HG03175 (cell line): Measurements from ENCODE around the gene AGBL4.

Experiments
- ATAC-seq: cut with Tn5 transposase; IDR thresholded peaks from one replicate; pipeline ENCODE4 v1.9.1; 2021; ENCODE audit warnings: mild to moderate bottlenecking, moderate library complexity; ENCODE audit not compliant: unreplicated experiment

Gene AGBL4

DNA sequence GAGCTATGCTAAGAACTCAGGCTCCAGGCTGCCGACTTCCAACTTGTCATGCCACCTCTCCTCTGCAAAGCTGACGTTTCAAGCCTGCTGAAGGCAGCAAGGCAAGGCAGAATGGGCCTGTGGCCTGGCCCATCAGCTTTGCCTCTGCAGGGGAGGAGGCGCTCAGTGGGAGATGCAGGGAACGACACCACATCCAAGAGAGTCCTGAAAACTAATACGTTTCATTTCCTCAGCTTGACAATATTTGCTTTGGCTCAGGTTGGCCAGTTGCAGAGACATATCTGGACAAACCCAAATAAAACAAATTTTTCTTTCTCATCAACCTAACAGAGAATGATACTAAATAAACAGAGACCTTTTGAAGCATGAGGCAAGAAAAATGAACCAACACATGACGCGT, 1282.4 kb downstream of the AGBL4 start:
- no peak for ATAC-seq

DNA sequence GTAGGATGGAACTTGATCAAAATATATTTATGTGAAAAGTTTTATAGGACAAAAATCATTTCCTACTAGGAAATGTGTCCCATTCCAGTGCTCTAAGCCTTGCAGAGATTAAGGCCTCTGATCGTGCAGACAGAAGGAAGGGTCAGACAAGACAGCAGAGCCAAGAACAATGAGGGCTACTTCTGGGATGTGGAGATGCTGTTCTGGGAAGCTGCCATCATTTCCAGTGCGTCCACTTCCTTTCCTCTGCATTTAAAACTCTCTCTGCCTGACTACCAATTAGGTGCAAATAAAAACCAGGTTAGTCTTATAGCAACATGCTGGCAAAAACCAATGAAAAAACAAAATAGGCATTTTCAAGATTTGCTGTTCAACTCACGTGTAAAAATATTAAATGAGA, 1283.1 kb downstream of the AGBL4 start:
- ATAC-seq = no peak

DNA sequence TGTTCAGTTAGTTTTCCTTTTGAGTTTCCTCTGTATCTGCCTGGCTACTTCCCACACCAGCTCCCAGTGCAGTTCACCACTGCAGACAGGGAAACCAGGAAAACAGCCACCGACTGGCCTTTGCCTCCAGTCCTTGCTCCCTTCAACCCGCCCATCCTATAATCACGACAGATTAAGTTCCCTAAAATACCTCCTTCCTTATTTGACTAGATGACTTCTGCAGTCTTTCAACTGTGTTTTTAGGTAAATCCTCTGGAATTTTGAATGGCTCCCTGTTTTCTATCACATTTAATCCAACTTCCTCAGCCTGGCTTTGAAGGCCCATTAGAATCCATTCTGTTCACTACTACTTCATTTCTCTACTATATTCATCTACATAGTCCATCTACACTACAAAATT, 1284.7 kb downstream of the AGBL4 start:
- ATAC-seq = no peak

DNA sequence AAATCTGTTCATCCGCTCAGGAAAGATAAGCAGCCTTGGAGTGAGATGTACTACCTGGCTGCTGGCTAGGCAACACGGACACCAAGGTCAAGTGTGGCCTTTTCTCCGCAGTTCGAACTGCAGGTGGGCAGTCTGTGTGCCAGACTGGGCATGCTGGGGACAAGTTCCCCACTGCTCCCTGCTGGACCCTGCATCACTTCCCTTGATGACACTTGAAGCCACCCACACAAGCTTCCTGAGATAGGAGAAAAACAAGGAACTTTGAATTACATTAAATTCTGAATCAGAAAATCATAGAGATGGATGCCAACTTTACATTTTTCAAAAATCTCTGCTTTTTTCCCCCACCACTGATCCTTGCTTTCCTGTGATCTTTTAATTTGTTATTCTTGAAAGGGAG, 1285.4 kb downstream of the AGBL4 start:
- ATAC-seq = no peak

DNA sequence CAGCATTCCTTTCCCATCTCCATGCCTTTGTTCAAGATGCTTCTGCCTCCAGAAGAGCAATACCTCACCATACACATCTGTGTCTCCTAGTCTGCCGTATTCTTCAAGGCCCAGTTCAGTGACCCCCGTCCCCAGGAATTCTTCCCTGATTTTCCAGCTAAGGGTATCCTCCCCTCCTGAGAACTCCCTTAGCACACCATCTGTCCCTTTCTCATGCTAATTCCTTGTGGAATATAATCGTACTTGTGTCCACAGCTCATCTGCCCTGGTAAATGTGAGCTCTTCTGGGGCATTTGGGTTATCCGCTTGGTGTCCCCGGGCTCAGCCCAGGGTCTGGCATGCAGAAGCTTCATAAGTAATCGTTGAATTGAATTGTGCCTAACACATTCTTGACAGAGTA, 1288.0 kb downstream of the AGBL4 start:
- no peak for ATAC-seq

DNA sequence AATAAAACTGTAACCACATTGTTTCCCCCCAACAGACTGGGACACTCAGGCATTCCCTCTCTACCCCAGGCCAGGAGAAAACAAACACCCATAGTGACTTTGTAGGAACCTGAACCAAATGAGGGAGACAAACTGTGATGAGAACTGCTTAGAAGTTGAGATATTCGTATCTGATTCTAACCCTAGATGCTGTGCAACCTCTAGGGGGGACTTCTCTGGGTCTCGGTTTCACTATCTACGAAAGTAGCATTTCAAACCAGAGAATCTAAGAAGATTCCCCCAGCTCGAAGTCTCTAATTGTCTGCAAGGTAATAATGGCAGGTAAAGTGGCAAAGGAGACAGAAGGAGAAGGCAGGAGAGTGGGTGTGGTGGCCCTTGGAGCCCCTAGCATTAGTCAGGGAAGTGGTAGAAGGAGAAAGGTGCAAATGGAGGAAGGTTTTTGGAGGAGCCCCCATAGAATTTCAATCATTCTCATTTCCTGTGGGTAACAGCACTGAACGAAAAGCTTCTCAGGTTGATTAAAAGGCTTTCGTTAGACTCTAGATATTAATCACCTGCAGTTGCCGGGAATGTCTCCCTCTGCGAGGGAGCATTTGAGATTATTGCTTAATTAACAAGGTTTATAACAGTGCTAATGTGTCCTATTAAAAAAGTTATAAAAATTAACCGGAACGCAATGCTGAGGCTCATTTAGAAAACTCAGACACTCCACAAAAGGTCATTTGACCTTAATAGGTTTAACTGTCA, 1293.4 kb downstream of the AGBL4 start:
- ATAC-seq = peak; percentile 66

DNA sequence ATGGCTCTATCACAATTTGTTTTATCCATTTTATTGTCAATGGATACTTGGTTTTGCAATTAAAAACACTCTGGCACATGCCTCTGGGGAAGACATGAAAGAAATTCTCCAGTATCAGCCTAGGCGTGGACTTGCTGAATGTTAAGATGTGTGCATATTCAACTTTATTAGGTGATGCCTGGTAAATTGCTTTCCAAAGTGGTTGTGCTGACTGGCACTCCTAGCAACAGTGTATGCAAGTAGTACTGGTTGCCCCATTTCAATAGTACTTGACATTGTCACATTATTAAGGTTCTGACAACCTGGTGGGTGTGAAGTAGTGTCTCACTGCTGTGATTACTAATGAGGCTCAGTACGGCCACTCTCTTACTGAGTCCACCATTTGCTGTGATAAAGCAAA, 1295.2 kb downstream of the AGBL4 start:
- ATAC-seq = no peak

DNA sequence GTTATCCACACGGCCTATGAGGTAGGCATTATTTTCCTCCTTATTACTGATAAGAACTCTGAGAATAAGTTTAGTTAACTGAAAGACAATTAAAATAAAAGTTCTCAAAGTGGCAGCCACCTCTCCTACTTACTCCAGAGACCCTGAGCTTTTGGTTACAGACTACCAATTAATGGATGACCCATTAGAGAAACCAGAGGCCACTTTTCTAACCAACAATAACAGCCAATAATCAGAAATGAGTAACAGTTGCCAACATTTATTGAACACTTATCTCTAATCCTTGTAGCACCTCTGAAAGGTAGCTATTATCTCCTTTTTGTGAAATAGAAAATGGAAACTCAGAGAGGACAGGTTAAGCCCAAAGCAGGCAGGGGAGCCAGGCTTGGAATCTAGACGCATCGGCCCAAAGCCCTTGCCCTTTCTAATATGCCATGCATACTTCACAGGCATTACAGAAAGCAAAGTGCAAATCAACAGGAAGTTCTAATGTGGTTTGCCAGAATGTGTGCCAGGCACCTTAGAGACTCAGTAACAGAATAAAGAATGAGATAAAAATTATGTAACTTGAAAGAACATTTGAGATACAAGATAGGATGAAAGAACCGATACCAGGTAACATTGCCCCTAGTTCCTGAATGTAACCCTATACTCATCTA, 1297.1 kb downstream of the AGBL4 start:
- peak; percentile 60 for ATAC-seq

DNA sequence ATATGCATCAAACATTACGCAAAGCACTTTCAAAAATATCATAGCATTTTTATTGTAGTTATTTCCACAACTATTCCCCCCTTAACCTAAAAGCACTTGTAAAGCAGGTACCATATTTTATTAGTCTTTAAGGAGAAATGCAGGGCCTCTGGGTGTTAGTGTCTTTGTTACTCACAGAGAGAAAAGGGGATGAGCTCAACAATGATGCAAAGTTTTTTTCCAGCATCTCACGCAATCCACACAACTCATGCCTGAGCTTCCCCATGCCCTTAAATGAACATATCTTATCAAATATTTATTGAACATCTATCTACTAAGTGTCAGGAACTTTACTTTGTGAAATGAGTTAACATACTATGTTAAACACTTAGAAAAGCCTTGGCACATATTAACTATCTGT, 1297.6 kb downstream of the AGBL4 start:
- no peak for ATAC-seq

DNA sequence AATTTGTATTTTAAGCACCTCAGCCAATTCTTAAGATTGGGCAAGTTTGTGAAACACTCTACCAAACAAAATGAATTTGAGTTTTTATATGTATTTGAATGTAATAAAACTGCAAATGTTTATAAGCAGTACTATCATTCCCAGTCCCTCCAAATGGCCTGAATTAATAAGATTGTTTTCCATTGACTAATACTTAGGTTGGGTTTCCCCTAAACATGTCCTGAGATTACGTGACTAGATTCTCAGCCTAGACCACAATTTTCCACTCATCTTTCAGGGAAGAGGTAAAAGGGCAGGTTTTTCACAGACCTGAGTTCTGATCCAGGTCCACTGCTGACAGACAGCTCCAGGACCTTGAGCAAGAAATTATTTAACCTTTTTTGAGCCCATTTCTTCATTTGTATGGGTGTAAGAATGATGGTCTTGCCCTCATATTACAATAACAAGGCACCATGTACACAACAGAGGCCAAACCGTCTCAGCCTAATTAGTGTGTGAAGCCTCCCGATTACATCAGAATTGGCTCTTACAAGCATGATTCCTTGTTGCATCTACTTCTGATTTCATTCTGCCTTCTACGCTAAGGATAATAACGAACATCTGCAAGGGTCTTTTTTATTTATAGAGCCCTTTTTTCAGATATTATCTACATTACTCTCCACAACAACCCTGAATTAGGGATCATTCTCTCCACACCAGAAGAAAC, 1298.3 kb downstream of the AGBL4 start:
- ATAC-seq = no peak

DNA sequence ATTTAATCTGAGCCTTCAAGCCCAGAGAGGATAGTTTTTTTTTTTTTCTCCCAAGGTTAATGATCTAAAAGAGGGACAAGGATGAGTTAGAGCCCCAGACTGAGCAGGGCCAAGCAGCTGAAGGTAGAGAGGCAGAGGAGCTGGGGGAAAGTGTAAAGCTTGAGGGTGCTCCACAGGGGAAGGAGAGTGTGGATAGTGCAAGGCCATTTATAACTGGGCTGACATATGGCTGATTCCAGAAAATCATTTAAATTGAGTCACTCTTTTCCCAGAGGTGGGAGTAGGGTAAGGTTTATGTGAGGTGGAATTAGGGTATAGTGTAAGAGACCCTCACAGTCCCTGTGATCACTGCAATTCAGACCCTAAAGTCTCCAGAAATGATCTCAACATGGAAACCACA, 1302.8 kb downstream of the AGBL4 start:
- no peak for ATAC-seq

DNA sequence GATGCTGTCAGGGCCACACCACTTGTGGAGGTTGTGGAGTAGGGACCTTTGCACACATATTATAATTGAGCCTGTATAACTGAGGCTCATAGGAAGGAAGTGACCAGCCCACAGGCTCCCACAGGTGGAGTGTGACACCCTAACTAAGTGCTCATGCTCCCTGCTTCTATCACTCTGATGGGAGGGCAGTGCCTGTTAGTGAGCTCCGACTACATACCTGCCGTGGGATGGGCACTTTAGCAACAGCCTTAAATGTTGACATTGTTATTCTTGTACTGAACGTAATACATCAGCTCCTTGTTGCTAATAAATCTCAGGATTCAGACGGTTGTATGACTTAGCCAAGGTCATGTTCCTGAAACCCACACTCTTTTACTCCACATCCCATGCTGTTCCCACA, 1305.0 kb downstream of the AGBL4 start:
- no peak for ATAC-seq

DNA sequence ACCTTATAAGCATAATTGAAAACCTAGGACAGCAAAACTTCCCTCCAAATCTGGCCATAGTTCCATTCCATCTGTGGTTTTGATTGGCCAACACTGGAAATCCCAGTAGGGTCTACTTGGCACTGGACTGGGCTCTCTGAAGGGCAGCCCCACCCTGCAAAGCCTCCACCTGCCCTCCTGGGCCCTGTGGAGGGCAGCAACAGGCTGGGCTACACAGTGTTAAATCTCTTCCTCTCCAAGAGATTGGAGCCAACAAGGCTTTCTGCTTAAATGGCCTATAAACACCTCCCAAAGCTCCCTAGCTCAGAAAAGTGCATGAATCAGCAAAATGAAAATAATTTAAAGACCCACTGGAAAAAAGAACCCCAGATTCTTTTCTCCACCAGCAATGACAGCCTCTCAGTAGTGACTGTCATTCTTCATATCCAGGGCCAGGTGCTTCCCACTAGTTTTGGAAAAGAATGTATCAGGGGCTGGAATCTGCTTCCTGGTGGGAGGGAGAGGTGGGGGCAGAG, 1305.6 kb downstream of the AGBL4 start:
- no peak for ATAC-seq

DNA sequence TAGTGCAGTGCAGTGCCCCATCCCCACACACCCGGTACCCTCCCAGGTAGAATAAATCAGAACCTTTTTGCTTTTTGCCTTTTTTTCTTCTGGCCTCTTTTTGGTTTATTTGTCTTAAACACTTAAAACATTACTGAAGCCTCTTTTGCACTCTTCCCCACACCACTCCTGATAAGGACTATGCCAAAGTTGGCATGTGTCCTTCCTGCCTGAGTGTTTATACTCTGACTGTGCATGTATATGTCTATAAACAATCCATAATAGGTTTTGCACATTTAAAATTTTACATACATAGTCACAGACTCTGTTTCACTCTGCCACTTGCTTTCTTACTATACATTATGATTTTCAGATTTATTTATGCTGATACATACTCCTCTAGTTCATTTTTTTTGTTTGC, 1306.7 kb downstream of the AGBL4 start:
- no peak for ATAC-seq

DNA sequence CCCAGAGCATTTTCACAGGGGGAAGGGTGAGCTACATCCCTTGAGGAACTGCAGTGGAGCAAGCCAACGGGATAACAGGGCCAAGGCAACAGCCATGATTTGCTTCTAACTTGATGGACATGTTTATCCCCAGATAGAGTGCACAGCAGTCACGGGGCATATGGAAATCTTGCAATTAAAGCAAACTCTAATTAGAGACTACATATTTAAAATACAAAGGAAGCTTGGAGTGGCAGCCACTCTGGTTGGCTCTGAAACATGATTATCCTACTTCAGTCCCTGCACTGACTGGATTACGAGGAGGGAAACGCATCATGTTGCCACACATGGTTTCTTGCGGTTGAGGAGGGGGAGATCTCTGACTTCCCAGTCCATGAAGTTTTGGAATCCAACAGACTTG, 1307.8 kb downstream of the AGBL4 start:
- ATAC-seq = no peak

DNA sequence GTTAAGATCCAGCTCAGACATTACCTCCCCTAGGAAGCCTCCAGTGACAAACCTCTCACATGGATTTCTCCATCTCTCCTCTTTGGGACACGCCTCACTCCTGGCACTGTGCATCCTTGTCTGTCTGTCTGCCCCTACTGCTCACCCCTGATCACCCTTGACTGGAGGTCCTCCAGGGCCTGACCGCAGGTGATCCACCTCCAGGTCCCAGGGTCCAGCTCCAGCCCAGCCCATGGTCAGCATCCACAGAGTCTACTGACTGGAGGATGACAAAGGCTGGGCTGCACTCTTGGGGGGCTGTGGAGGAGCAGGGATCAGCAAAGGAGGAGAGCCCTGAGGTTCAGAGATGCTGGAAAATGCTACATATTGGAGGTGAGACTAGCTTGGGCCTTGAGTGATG, 1312.8 kb downstream of the AGBL4 start:
- ATAC-seq = no peak

DNA sequence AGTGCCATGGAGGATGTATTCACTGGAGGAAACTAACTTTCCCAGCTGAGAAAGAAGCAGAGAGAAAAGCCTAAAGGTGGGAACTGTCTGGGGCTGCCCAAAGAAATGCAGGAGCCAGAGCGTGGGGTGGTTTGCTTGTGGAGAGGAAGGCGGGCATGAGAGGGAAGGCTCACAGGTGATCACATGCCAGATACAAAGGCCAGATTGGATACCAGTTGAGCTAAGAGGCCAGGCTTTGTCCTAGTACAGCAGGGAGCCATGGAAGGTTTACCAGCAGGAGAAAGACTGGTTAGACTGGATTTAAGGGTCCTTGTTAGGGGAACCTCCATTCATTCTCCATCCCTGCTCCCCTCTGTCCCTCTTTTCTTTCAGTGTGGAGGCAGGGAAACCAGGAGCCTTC, 1313.4 kb downstream of the AGBL4 start:
- ATAC-seq = no peak

DNA sequence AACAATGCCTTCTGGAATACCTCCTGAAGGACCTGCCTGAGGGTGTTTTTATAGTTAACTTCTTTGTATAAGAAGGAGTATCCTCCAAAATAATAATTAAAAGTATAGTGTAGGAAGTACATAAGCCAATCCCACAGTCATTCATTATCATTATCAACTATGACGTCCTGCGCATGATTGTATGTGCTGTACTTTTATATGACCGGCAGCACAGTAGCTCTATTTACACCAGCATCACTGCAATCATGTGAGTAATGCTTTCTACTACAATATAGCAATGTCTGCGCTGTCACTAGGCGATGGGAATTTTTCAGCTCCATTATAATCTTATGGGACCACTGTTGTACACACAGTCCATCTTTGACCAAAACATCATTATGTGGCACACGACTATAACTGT, 1319.0 kb downstream of the AGBL4 start:
- ATAC-seq = no peak

DNA sequence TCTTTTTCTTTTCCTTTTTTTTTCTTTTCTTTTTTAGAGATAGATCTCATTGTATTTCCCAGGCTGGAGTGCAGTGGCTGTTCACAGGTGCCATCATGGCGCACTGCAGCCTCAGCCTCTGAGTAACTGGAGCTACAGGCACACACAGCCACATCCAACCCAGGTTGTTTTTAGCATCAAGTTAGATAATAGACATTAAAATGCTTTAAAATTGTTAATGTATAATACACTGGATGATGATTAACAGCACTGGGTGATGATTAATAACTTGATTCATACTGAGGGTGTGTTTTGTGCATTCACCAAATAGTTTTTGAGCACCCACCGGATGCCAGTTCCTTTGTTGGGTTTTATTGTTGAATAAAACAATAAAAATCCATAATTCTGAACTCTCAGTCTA, 1322.3 kb downstream of the AGBL4 start:
- no peak for ATAC-seq

DNA sequence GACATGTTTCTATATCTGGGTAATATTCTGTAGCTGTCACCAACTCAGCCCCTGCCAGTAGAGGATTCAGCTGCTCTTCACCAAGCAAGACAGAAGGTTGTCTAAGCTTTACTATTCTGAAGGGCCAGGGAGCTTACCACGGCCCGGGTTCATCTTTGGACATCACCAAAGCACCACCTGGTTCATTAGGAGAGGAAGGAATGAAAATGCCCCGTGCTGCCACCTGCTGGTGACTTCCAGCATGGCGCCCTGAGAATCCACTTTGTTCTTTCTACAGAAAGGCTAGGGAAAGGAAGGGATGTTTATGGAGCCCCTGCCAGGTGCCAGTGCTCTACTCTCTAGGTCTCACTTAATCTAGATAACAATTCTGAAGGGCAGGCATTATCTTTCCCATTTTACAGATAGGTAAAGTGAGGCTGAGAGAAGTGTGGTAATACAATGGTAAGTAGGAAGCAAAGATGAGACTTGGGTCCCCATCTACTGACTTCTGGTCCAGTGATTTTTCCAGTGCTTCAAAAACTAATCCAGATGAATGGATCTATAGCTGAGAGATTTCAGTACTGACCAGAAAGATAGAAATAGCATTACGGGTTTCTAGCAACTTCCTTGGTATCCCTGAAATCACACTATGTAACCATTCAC, 1326.6 kb downstream of the AGBL4 start:
- peak; percentile 64 for ATAC-seq

DNA sequence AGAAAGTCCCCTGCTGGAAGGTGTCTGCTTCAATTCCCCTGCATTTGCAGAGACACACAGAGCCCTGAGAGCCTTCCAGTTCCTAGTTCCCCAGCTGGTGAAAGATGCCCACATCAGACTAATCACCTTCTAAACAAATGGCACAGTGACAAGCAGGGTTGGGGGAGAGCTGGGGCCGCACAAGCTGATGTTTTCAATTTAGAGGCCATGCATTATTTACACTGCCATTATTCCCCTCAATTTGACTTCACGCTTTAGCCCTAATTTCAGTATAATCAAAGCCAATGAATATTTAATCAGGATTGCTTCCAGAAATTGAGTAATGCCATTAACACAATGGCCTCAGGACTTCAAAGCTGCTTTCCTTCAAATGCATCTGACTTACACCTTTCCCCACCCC, 1328.6 kb downstream of the AGBL4 start:
- ATAC-seq = no peak
